GM18858 (cell line): ENCODE data around the gene LPCAT3.

Experiments
- ATAC-seq: cut with Tn5 transposase; IDR thresholded peaks from one replicate; pipeline ENCODE4 v1.9.1; 2021; ENCODE audit not compliant: unreplicated experiment

The LPCAT3 gene

GRCh38 chr12:6965026-6965661 is 53.1 kb downstream of the LPCAT3 start:
- ATAC-seq: peak; percentile 32

- ATAC-seq: no peak
These were observed 53.7 kb downstream of the LPCAT3 start for GRCh38 chr12:6964605-6965025.

- no peak for ATAC-seq
These were observed 54.4 kb downstream of the LPCAT3 start for GRCh38 chr12:6963791-6964413.

GRCh38 chr12:6963016-6963731 is 55.1 kb downstream of the LPCAT3 start:
- no peak for ATAC-seq

- no peak for ATAC-seq
These were observed 55.8 kb downstream of the LPCAT3 start for GRCh38 chr12:6962285-6963015.

GRCh38 chr12:6961695-6962284 is 56.5 kb downstream of the LPCAT3 start:
- ATAC-seq: no peak

- ATAC-seq: no peak
These were observed 57.0 kb downstream of the LPCAT3 start for GRCh38 chr12:6961278-6961694.

- no peak for ATAC-seq
These were observed 57.5 kb downstream of the LPCAT3 start for GRCh38 chr12:6960593-6961277.

GRCh38 chr12:6959805-6960592 is 58.3 kb downstream of the LPCAT3 start:
- no peak for ATAC-seq

GRCh38 chr12:6959058-6959804 is 59.0 kb downstream of the LPCAT3 start:
- peak; percentile 36 for ATAC-seq

- no peak for ATAC-seq
These were observed 59.6 kb downstream of the LPCAT3 start for GRCh38 chr12:6958609-6959057.

- ATAC-seq: no peak
These were observed 60.3 kb downstream of the LPCAT3 start for GRCh38 chr12:6957741-6958608.

- ATAC-seq: no peak
These were observed 61.0 kb downstream of the LPCAT3 start for GRCh38 chr12:6957151-6957701.

GRCh38 chr12:6956021-6956727 is 62.1 kb downstream of the LPCAT3 start:
- ATAC-seq: no peak

- ATAC-seq: no peak
These were observed 62.9 kb downstream of the LPCAT3 start for GRCh38 chr12:6955108-6956020.
